Measurements from ENCODE around the gene TMEM167A.

- TF ChIP-seq CTCF (IDR thresholded peaks at IDR 0.05 in 8 of 11, conservative IDR thresholded peaks at IDR 0.05 in 3 of 11) = no peak
- no peak for TF ChIP-seq POLR2A (IDR thresholded peaks at IDR 0.05)
Observed at GRCh38 chr5:83026516-83026915, 50.7 kb downstream of the TMEM167A start.

All from spleen (tissue), 7 donors.